HCT116 (cell line): ENCODE results near the gene KCNK3. TPM values are rescaled to one million over a fixed set of nuclear protein-coding genes. Genes with fewer than 3 reads are reported as not detected.

Experiments
- ATAC-seq: fragments of 200-7000 bp; cut with Tn5 transposase; 2 replicates; pipeline ENCODE4 v1.9.1; 2020; ENCODE audit warnings: mild to moderate bottlenecking, moderate library complexity
- BruUV-seq: library from RNA; stranded (reverse); fragments of 400-500 nt; replicated peaks from 2 replicates; lab custom pipeline; 2021; lab: Mats Ljungman, UMichigan
- CTCF ChIA-PET: fragments of 300-600 bp; sonication (Branson Sonifier 250); formaldehyde crosslinking; loops from one replicate; lab custom pipeline; 2021; ENCODE audit warnings: antibody characterized with exemption; lab: Charles Lee
- POLR2A ChIA-PET: fragments of 300-600, 350-600 bp; sonication (Branson Sonifier 250); formaldehyde crosslinking; loops from one replicate; lab custom pipeline; 2021; ENCODE audit warnings: antibody characterized with exemption; lab: Charles Lee
- RAD21 ChIA-PET, 2 experiments: fragments of 300-600 bp; sonication (Branson Sonifier 250); formaldehyde crosslinking; loops; one replicate each; lab custom pipeline; 2023; ENCODE audit warnings: low total read pairs in 2 of 2; ENCODE audit not compliant: uncharacterized antibody in 2 of 2, unreplicated experiment in 2 of 2, low non-redundant PET in 1 of 2; lab: Charles Lee
- DNase-seq: peaks from one replicate; pipeline ENCODE4 v3.0.0-alpha.2; 2010; ENCODE audit warnings: low read depth, low spot score
- H2AFZ ChIP-seq: fragments of 200-600 bp; shearing (Covaris generic), sonication (generic); 2 replicates; pipeline ENCODE4 v1.6.1; 2017; ENCODE audit warnings: low read depth, mixed run types, mixed read lengths, antibody characterized with exemption, low read length; ENCODE audit not compliant: poor library complexity, severe bottlenecking
- H3K27ac ChIP-seq: 2 replicates; pipeline ENCODE4 v1.5.1; 2012; ENCODE audit warnings: low read depth, low read length
- H3K27me3 ChIP-seq: fragments of 200-600 bp; sonication (generic); 2 replicates; pipeline ENCODE4 v1.6.1; 2016; ENCODE audit warnings: mixed run types, low read length, mixed read lengths; ENCODE audit not compliant: insufficient read depth
- H3K36me3 ChIP-seq, 2 experiments: fragments of 200-500 bp in 1 of 2; fragments of 200-600 bp in 1 of 2; sonication (Bioruptor generic) in 1 of 2; sonication (generic) in 1 of 2; 2 replicates each; pipeline versions ENCODE4 v1.5.1 to v1.6.1; 2014 to 2016; ENCODE audit warnings: low read length in 2 of 2, inconsistent platforms in 1 of 2, mixed read lengths in 1 of 2, mixed run types in 1 of 2; ENCODE audit not compliant: insufficient read depth in 2 of 2, control insufficient read depth in 1 of 2
- H3K4me1 ChIP-seq, 2 experiments: fragments of 200-600 bp in 1 of 2; sonication (generic) in 1 of 2; 2 replicates each; pipeline versions ENCODE4 v1.5.1 to v1.6.1; 2012 to 2017; ENCODE audit warnings: low read length in 2 of 2, inconsistent platforms in 1 of 2, mild to moderate bottlenecking in 1 of 2, mixed read lengths in 1 of 2, mixed run types in 1 of 2, moderate library complexity in 1 of 2; ENCODE audit not compliant: insufficient read depth in 2 of 2, control insufficient read depth in 1 of 2
- H3K4me2 ChIP-seq: fragments of 200-600 bp; sonication (generic); 2 replicates; pipeline ENCODE4 v1.6.1; 2017; ENCODE audit warnings: mixed run types, low read length, mixed read lengths
- H3K4me3 ChIP-seq, 2 experiments: fragments of 200-600 bp in 1 of 2; sonication (generic) in 1 of 2; replicated peaks in 1 of 2; 2 replicates each; pipeline ENCODE4 v1.5.1; 2011 to 2016; ENCODE audit warnings: low read length in 2 of 2, control low read depth in 1 of 2, low read depth in 1 of 2, mild to moderate bottlenecking in 1 of 2, mixed read lengths in 1 of 2, mixed run types in 1 of 2
- H3K79me2 ChIP-seq: fragments of 200-600 bp; sonication (generic); 2 replicates; pipeline ENCODE4 v1.6.1; 2017; ENCODE audit warnings: mild to moderate bottlenecking, mixed run types, low read length, moderate library complexity, mixed read lengths; ENCODE audit not compliant: insufficient read depth
- H3K9ac ChIP-seq: fragments of 200-600 bp; sonication (generic); 2 replicates; pipeline ENCODE4 v1.6.1; 2016; ENCODE audit warnings: low read length, mixed read lengths
- H3K9me2 ChIP-seq: fragments of 200-600 bp; sonication (generic), shearing (Covaris generic); 2 replicates; pipeline ENCODE4 v1.6.1; 2017; ENCODE audit warnings: mixed run types, mild to moderate bottlenecking, moderate library complexity; ENCODE audit not compliant: insufficient read depth
- H3K9me3 ChIP-seq, 2 experiments: fragments of 200-500 bp in 1 of 2; fragments of 200-600 bp in 1 of 2; sonication (Bioruptor generic) in 1 of 2; sonication (generic) in 1 of 2; 2 replicates each; pipeline ENCODE4 v1.6.1; 2014 to 2017; ENCODE audit warnings: low read length in 2 of 2, mixed read lengths in 2 of 2, inconsistent platforms in 1 of 2, low read depth in 1 of 2, mild to moderate bottlenecking in 1 of 2, mixed run types in 1 of 2, moderate library complexity in 1 of 2; ENCODE audit not compliant: control insufficient read depth in 1 of 2, insufficient read depth in 1 of 2
- H4K20me1 ChIP-seq: fragments of 200-600 bp; sonication (generic), shearing (Covaris generic); 2 replicates; pipeline ENCODE4 v1.6.1; 2017; ENCODE audit warnings: mixed run types, mild to moderate bottlenecking, moderate library complexity; ENCODE audit not compliant: insufficient read depth
- CEBPB ChIP-seq: IDR thresholded peaks from 2 replicates; pipeline ENCODE4 v1.6.1; 2012; ENCODE audit warnings: low read depth
- CTCF ChIP-seq, 3 experiments: fragments of 200-600 bp in 1 of 3; sonication (generic) in 1 of 3; IDR thresholded peaks in 2 of 3; conservative IDR thresholded peaks in 1 of 3; 2 replicates each; pipeline ENCODE4 v1.5.1; 2012 to 2017; ENCODE audit warnings: low read depth in 2 of 3, low read length in 2 of 3, antibody characterized with exemption in 1 of 3, borderline replicate concordance in 1 of 3, control low read depth in 1 of 3, mild to moderate bottlenecking in 1 of 3, mixed read lengths in 1 of 3, mixed run types in 1 of 3, moderate library complexity in 1 of 3; ENCODE audit not compliant: insufficient read depth in 1 of 3
- EGR1 ChIP-seq: IDR thresholded peaks from 2 replicates; pipeline ENCODE4 v1.6.1; 2012; ENCODE audit warnings: low read depth
- EZH2phosphoT487 ChIP-seq: fragments of 200-600 bp; IDR thresholded peaks from 2 replicates; pipeline ENCODE4 v1.6.1; 2018; ENCODE audit warnings: antibody characterized with exemption, borderline replicate concordance
- FOSL1 ChIP-seq: IDR thresholded peaks from 2 replicates; pipeline ENCODE4 v1.6.1; 2012; ENCODE audit warnings: low read depth
- POLR2A ChIP-seq: IDR thresholded peaks from 2 replicates; pipeline ENCODE4 v1.7.0; 2011; ENCODE audit warnings: borderline replicate concordance; ENCODE audit not compliant: insufficient read depth, insufficient read length; ENCODE audit errors: extremely low read depth
- POLR2AphosphoS5 ChIP-seq: IDR thresholded peaks from 2 replicates; pipeline ENCODE4 v1.6.1; 2011; ENCODE audit warnings: mild to moderate bottlenecking, low read depth, low read length, moderate library complexity
- REST ChIP-seq: IDR thresholded peaks from 2 replicates; pipeline ENCODE4 v1.6.1; 2012; ENCODE audit warnings: low read depth
- SIN3A ChIP-seq: IDR thresholded peaks from 2 replicates; pipeline ENCODE4 v1.6.1; 2012; ENCODE audit warnings: low read depth
- SRF ChIP-seq: IDR thresholded peaks from 2 replicates; pipeline ENCODE4 v1.6.1; 2012; ENCODE audit warnings: low read depth
- ZBTB33 ChIP-seq: IDR thresholded peaks from 2 replicates; pipeline ENCODE4 v1.6.1; 2011; ENCODE audit warnings: mild to moderate bottlenecking, low read length, moderate library complexity; ENCODE audit not compliant: insufficient replicate concordance; ENCODE audit errors: extremely low read depth
- ZNF274 ChIP-seq: fragments of 200-500 bp; sonication (Bioruptor generic); IDR thresholded peaks from 2 replicates; pipeline ENCODE4 v1.6.1; 2014; ENCODE audit warnings: mild to moderate bottlenecking, low read depth, low read length, inconsistent platforms
- intact Hi-C: fragments of 100-400 bp; cut with micrococcal nuclease; formaldehyde crosslinking; loops from 2 replicates; pipeline ENCODE4 v1.10.0; 2022
- total RNA-seq: library from RNA; stranded (reverse); gene quantifications from one replicate; pipeline ENCODE4 v1.2.1, GENCODE V29; 2021; ENCODE audit not compliant: unreplicated experiment

KCNK3 gene
- total RNA-seq, 1 experiment from 2014 or later, result 0.71 TPM

- ChIA-PET POLR2A (no interaction called here), CTCF (no interaction called here)
- H4K20me1 ChIP-seq, result no peaks in the 10 kb centered on the region; the same call in 1 of the 2 replicates
- intact Hi-C loops, result no loop called here
- no peaks in the 10 kb centered on the region for H3K9me2 ChIP-seq
- ATAC-seq, result no peak
- no TSS peak for BruUV-seq
- no peak overlapping the region for H3K4me2 ChIP-seq
- H3K79me2 ChIP-seq, result peaks cover 40% of the 10 kb centered on the region
- H3K36me3 ChIP-seq, result peaks cover 8 to 24% of the 10 kb centered on the region in 2 experiments; a peak in 2 of 4 replicates
- no peaks in the 10 kb centered on the region for H3K27me3 ChIP-seq
- H3K27ac ChIP-seq, result no peak overlapping the region
- no peak overlapping the region for H3K9ac ChIP-seq
- H3K9me3 ChIP-seq, result no peaks in the 10 kb centered on the region
- no peak overlapping the region for H3K4me3 ChIP-seq
- no peak for DNase-seq
- TF ChIP-seq REST (no peak), SIN3A (no peak), FOSL1 (no peak), CEBPB (no peak), EZH2phosphoT487 (no peak), EGR1 (no peak), POLR2A (no peak), SRF (no peak), POLR2AphosphoS5 (no peak), ZBTB33 (no peak), CTCF (IDR thresholded peaks at IDR 0.05 in 2 of 3, conservative IDR thresholded peaks at IDR 0.05 in 1 of 3; ENCODE audit: borderline replicate concordance in 1 of 3, insufficient read depth in 1 of 3, low read depth in 2 of 3, low read length in 2 of 3) (no peak), ZNF274 (no peak)
- TF ChIP-seq, all 23 proteins: peak for 0
- RAD21 ChIA-PET, result no interaction called here
- H3K4me1 ChIP-seq, result peaks cover 14 to 16% of the 10 kb centered on the region in 2 experiments
- H2AFZ ChIP-seq, result no peak overlapping the region
Observed at GRCh38 chr2:26776195-26776800, 83.8 kb downstream of the KCNK3 start.
